HepG2 (cell line): Measurements from ENCODE around the gene C14orf93. TPM values are rescaled to one million over a fixed set of nuclear protein-coding genes. Genes with fewer than 3 reads are reported as not detected.

Source experiments
- CBX2 ChIP-seq, 2 experiments: fragments of 200-600 bp in 1 of 2; sonication (generic); formaldehyde crosslinking in 1 of 2; IDR thresholded peaks; 2 replicates each; pipeline versions ENCODE4 v1.7.0 to v1.8.1; 2018 to 2022; ENCODE audit warnings: low read depth in 2 of 2, low read length in 1 of 2, mild to moderate bottlenecking in 1 of 2, missing genetic modification reagents in 1 of 2
- DBP ChIP-seq: sonication (generic); formaldehyde crosslinking; IDR thresholded peaks from 2 replicates; pipeline ENCODE4 v1.4.0; 2020; ENCODE audit warnings: missing genetic modification reagents; ENCODE audit errors: not compliant biosample characterization
- GATAD2A ChIP-seq: IDR thresholded peaks from 2 replicates; pipeline ENCODE4 v1.6.1; 2016
- HDAC1 ChIP-seq: sonication (generic); formaldehyde crosslinking; IDR thresholded peaks from 2 replicates; pipeline ENCODE4 v1.5.1; 2020; ENCODE audit warnings: mild to moderate bottlenecking, missing genetic modification reagents
- HES4 ChIP-seq: sonication (generic); formaldehyde crosslinking; IDR thresholded peaks from 2 replicates; pipeline ENCODE4 v1.9.0; 2021; ENCODE audit warnings: mild to moderate bottlenecking, missing genetic modification reagents, borderline replicate concordance
- HNRNPL ChIP-seq: fragments of 200-400 bp; formaldehyde crosslinking; IDR thresholded peaks from 2 replicates; pipeline ENCODE4 v1.6.1; 2017; ENCODE audit warnings: mild to moderate bottlenecking, low read depth, low read length
- ISL2 ChIP-seq: sonication (generic); formaldehyde crosslinking; IDR thresholded peaks from 2 replicates; pipeline ENCODE4 v1.5.0; 2020; ENCODE audit warnings: missing genetic modification reagents
- KMT2A ChIP-seq: sonication (generic); formaldehyde crosslinking; IDR thresholded peaks from 2 replicates; pipeline ENCODE4 v1.4.0; 2020; ENCODE audit warnings: missing genetic modification reagents
- NFIB ChIP-seq: sonication (generic); formaldehyde crosslinking; IDR thresholded peaks from 2 replicates; pipeline ENCODE4 v1.9.0; 2021; ENCODE audit warnings: missing genetic modification reagents, mild to moderate bottlenecking, borderline replicate concordance
- RFXAP ChIP-seq: sonication (generic); formaldehyde crosslinking; IDR thresholded peaks from 2 replicates; pipeline ENCODE4 v1.4.0; 2020; ENCODE audit warnings: missing genetic modification reagents, borderline replicate concordance
- TFE3 ChIP-seq: IDR thresholded peaks from 2 replicates; pipeline ENCODE4 v1.6.1; 2016
- ZBTB8A ChIP-seq: sonication (generic); formaldehyde crosslinking; IDR thresholded peaks from 2 replicates; pipeline ENCODE4 v1.4.0; 2020; ENCODE audit warnings: mild to moderate bottlenecking, low read depth, missing genetic modification reagents, borderline replicate concordance
- ZKSCAN1 ChIP-seq: fragments of 150-350 bp; IDR thresholded peaks from 2 replicates; pipeline ENCODE4 v1.6.1; 2014; ENCODE audit warnings: low read length
- ZNF263 ChIP-seq: sonication (generic); formaldehyde crosslinking; IDR thresholded peaks from 2 replicates; pipeline ENCODE4 v1.4.0; 2020; ENCODE audit warnings: missing genetic modification reagents
- ZNF317 ChIP-seq: sonication (generic); formaldehyde crosslinking; IDR thresholded peaks from 2 replicates; pipeline ENCODE4 v1.5.0; 2020; ENCODE audit warnings: mild to moderate bottlenecking, missing genetic modification reagents
- ZNF33A ChIP-seq: sonication (generic); formaldehyde crosslinking; IDR thresholded peaks from 2 replicates; pipeline ENCODE4 v1.5.1; 2020; ENCODE audit warnings: missing genetic modification reagents, mild to moderate bottlenecking, moderate library complexity, borderline replicate concordance
- ZNF430 ChIP-seq: sonication (generic); formaldehyde crosslinking; IDR thresholded peaks from 2 replicates; pipeline ENCODE4 v1.9.0; 2021; ENCODE audit warnings: mild to moderate bottlenecking, missing genetic modification reagents
- ZNF468 ChIP-seq: sonication (generic); formaldehyde crosslinking; IDR thresholded peaks from 2 replicates; pipeline ENCODE4 v1.8.0; 2022; ENCODE audit warnings: mild to moderate bottlenecking, moderate library complexity, missing genetic modification reagents
- ZNF570 ChIP-seq: sonication (generic); formaldehyde crosslinking; IDR thresholded peaks from 2 replicates; pipeline ENCODE4 v1.4.0; 2020; ENCODE audit warnings: mild to moderate bottlenecking, missing genetic modification reagents, borderline replicate concordance
- ZNF572 ChIP-seq: sonication (generic); formaldehyde crosslinking; IDR thresholded peaks from 2 replicates; pipeline ENCODE4 v1.5.1; 2020; ENCODE audit warnings: mild to moderate bottlenecking, missing genetic modification reagents
- ZNF580 ChIP-seq: IDR thresholded peaks from 2 replicates; pipeline ENCODE4 v1.6.1; 2016; ENCODE audit warnings: low read depth, borderline replicate concordance
- ZNF589 ChIP-seq: sonication (generic); formaldehyde crosslinking; conservative IDR thresholded peaks from 2 replicates; pipeline ENCODE4 v1.8.0; 2022; ENCODE audit warnings: mild to moderate bottlenecking, moderate library complexity, missing genetic modification reagents
- ZNF747 ChIP-seq: sonication (generic); formaldehyde crosslinking; IDR thresholded peaks from 2 replicates; pipeline ENCODE4 v1.8.1; 2023; ENCODE audit warnings: missing genetic modification reagents, mild to moderate bottlenecking, borderline replicate concordance
- ZNF773 ChIP-seq: sonication (generic); formaldehyde crosslinking; IDR thresholded peaks from 2 replicates; pipeline ENCODE4 v1.4.0; 2020; ENCODE audit warnings: missing genetic modification reagents, borderline replicate concordance
- ZSCAN5A ChIP-seq: sonication (generic); formaldehyde crosslinking; IDR thresholded peaks from 2 replicates; pipeline ENCODE4 v1.8.0; 2022; ENCODE audit warnings: mild to moderate bottlenecking, missing genetic modification reagents, borderline replicate concordance
- polyA plus RNA-seq, 8 experiments: library from polyadenylated mRNA; depleted of rRNA in 3 of 8; stranded (reverse) in 7 of 8; unstranded in 1 of 8; fragments of >200 nt; fragmentation: Illumina TruSeq in 4 of 8; extraction: Trizol in 4 of 8; gene quantifications; 2 replicates each; pipeline versions ENCODE4 v1.2.1 to v1.2.3, GENCODE V29; 2011 to 2016; ENCODE audit warnings: low read depth in 4 of 8, missing spikeins in 1 of 8, mixed read lengths in 1 of 8; ENCODE audit not compliant: insufficient read depth in 1 of 8
- total RNA-seq, 5 experiments: library from RNA; depleted of rRNA; stranded (reverse); fragments of >200 nt; fragmentation: Illumina TruSeq; extraction: Trizol; gene quantifications; 2 replicates each; pipeline ENCODE4 v1.2.3, GENCODE V29; 2016; ENCODE audit warnings: low read depth in 1 of 5

Gene C14orf93
- total and polyA plus RNA-seq, 2 of the 13 experiments (the other 11 are each of a cell fraction or from before 2014, with no cell fraction given) = 11.4 to 22.5 TPM

- TF ChIP-seq ZNF589 (no peak), HDAC1 (no peak), ZSCAN5A (no peak), ZBTB8A (CRISPR knock-in tag) (no peak), NFIB (CRISPR knock-in tag) (no peak), DBP (CRISPR knock-in tag) (no peak), ZNF263 (CRISPR knock-in tag) (no peak), ISL2 (CRISPR knock-in tag) (no peak), RFXAP (CRISPR knock-in tag) (no peak), TFE3 (CRISPR knock-in tag) (peak; percentile 13; the same call in 1 of the 2 replicates), ZNF570 (CRISPR knock-in tag) (no peak), HNRNPL (0 out of 2 replicates have a peak, but pooled peaks have one; percentile 46), ZNF468 (CRISPR knock-in tag) (no peak), CBX2 (IDR thresholded peaks at IDR 0.05; ENCODE audit: low read depth, low read length) (no peak), CBX2 (CRISPR knock-in tag; IDR thresholded peaks at IDR 0.05; ENCODE audit: low read depth) (no peak), ZNF33A (CRISPR knock-in tag) (no peak), ZNF580 (CRISPR knock-in tag) (no peak), ZNF317 (CRISPR knock-in tag) (no peak), ZKSCAN1 (no peak), GATAD2A (CRISPR knock-in tag) (peak; percentile 44; the same call in 1 of the 2 replicates), ZNF747 (no peak), ZNF773 (no peak), KMT2A (CRISPR knock-in tag) (peak; percentile 89), ZNF430 (no peak), HES4 (no peak), ZNF572 (CRISPR knock-in tag) (no peak)
Observed at GRCh38 chr14:22973217-22974032, 36.5 kb downstream of the C14orf93 start (continued).
